ENCODE data around the gene MAP3K10.

MAP3K10 gene

GRCh38 chr19:40234429-40235237, 43.4 kb downstream of the MAP3K10 start:
- Histone ChIP-seq H3K27ac (no peak overlapping the region), H3K36me3 (peaks cover 77% of the 10 kb centered on the region), H3K4me3 (ENCODE audit: low read depth in 1 of 2, low read length in 1 of 2) (no peak overlapping the region), H3K9me3 (no peaks in the 10 kb centered on the region), H3K4me1 (ENCODE audit: control insufficient read depth in 1 of 2, insufficient read depth in 1 of 2, low read depth in 1 of 2, low read length in 1 of 2) (no peaks in the 10 kb centered on the region), H3K27me3 (peaks cover 8% of the 10 kb centered on the region)
- no peak for TF ChIP-seq CTCF (IDR thresholded peaks at IDR 0.05)

- no peak for TF ChIP-seq CTCF (IDR thresholded peaks at IDR 0.05)
Measured at GRCh38 chr19:40235238-40236025, 44.2 kb downstream of the MAP3K10 start.

GRCh38 chr19:40236026-40236355, 44.8 kb downstream of the MAP3K10 start:
- H3K4me1 ChIP-seq (ENCODE audit: control insufficient read depth in 1 of 2, insufficient read depth in 1 of 2, low read depth in 1 of 2, low read length in 1 of 2) = no peaks in the 10 kb centered on the region
- no peaks in the 10 kb centered on the region for H3K9me3 ChIP-seq
- no peaks in the 10 kb centered on the region for H3K27me3 ChIP-seq
- no peak overlapping the region for H3K27ac ChIP-seq
- no peak overlapping the region for H3K4me3 ChIP-seq (ENCODE audit: low read depth in 1 of 2, low read length in 1 of 2)
- TF ChIP-seq CTCF (IDR thresholded peaks at IDR 0.05) = no peak
- peaks cover 90% of the 10 kb centered on the region for H3K36me3 ChIP-seq

More at GRCh38 chr19:40235238-40236025, 44.2 kb downstream of the MAP3K10 start:
- H3K9me3 ChIP-seq = no peaks in the 10 kb centered on the region
- no peak overlapping the region for H3K27ac ChIP-seq
- no peak overlapping the region for H3K4me3 ChIP-seq (ENCODE audit: low read depth in 1 of 2, low read length in 1 of 2)
- no peaks in the 10 kb centered on the region for H3K27me3 ChIP-seq
- H3K4me1 ChIP-seq (ENCODE audit: control insufficient read depth in 1 of 2, insufficient read depth in 1 of 2, low read depth in 1 of 2, low read length in 1 of 2) = no peaks in the 10 kb centered on the region
- H3K36me3 ChIP-seq = peaks cover 85% of the 10 kb centered on the region

GRCh38 chr19:40236366-40236765, 45.1 kb downstream of the MAP3K10 start:
- Histone ChIP-seq H3K9me3 (no peaks in the 10 kb centered on the region), H3K27me3 (no peaks in the 10 kb centered on the region), H3K4me1 (ENCODE audit: control insufficient read depth in 1 of 2, insufficient read depth in 1 of 2, low read depth in 1 of 2, low read length in 1 of 2) (no peaks in the 10 kb centered on the region), H3K27ac (no peak overlapping the region), H3K36me3 (peaks cover 94% of the 10 kb centered on the region), H3K4me3 (ENCODE audit: low read depth in 1 of 2, low read length in 1 of 2) (no peak overlapping the region)
- no peak for TF ChIP-seq CTCF (IDR thresholded peaks at IDR 0.05)

GRCh38 chr19:40237791-40238190, 46.6 kb downstream of the MAP3K10 start:
- Histone ChIP-seq H3K4me1 (ENCODE audit: control insufficient read depth in 1 of 2, insufficient read depth in 1 of 2, low read depth in 1 of 2, low read length in 1 of 2) (no peaks in the 10 kb centered on the region), H3K27me3 (no peaks in the 10 kb centered on the region), H3K27ac (no peak overlapping the region), H3K36me3 (peaks cover 99% of the 10 kb centered on the region), H3K4me3 (ENCODE audit: low read depth in 1 of 2, low read length in 1 of 2) (no peak overlapping the region), H3K9me3 (no peaks in the 10 kb centered on the region)
- no peak for TF ChIP-seq CTCF (IDR thresholded peaks at IDR 0.05)

Data from neutrophil (primary cell).